Tibial nerve (tissue), 4 donors: Measurements from ENCODE around the gene CASP8AP2.

ENCODE experiments used
- CTCF ChIP-seq, 5 experiments: fragments of 200-600 bp in 3 of 5; fragments of 450-650 bp in 2 of 5; sonication (generic) in 3 of 5; IDR thresholded peaks; one replicate each; pipeline ENCODE4 v1.5.1; 2016 to 2019; ENCODE audit warnings: antibody characterized with exemption in 5 of 5, mild to moderate bottlenecking in 3 of 5, moderate library complexity in 2 of 5
- EP300 ChIP-seq, 2 donors: sonication (generic); formaldehyde crosslinking; IDR thresholded peaks; one replicate each; pipeline ENCODE4 v1.6.1; 2017; ENCODE audit warnings: antibody characterized with exemption in 2 of 2, mild to moderate bottlenecking in 1 of 2
- POLR2A ChIP-seq, 2 donors: fragments of 450-650 bp; IDR thresholded peaks; one replicate each; pipeline ENCODE4 v1.6.1; 2017; ENCODE audit warnings: antibody characterized with exemption in 2 of 2, mild to moderate bottlenecking in 2 of 2, moderate library complexity in 2 of 2

GRCh38 chr6:89888871-89889270, 59.2 kb downstream of the CASP8AP2 start:
- no peak for TF ChIP-seq CTCF (IDR thresholded peaks at IDR 0.05)
- TF ChIP-seq POLR2A (IDR thresholded peaks at IDR 0.05) = no peak
- TF ChIP-seq EP300 (IDR thresholded peaks at IDR 0.05) = no peak
